ENCODE measurements around the gene THEM4.
"Not testable (repeated sequence)": the region's sequence is repeated elsewhere in the genome, so short reads cannot be mapped to it uniquely, and the experiment has no call there.

Gene THEM4

GRCh38 chr1:151924691-151925587 is 15.6 kb upstream of the THEM4 start:
- DNase-seq: no peak

- no peak for DNase-seq
Measured at GRCh38 chr1:151923422-151923821, 14.1 kb upstream of the THEM4 start.

- no peak for DNase-seq
Measured at GRCh38 chr1:151920149-151920548, 10.8 kb upstream of the THEM4 start.

GRCh38 chr1:151918819-151919610 is 9.7 kb upstream of the THEM4 start:
- DNase-seq: no peak

GRCh38 chr1:151918156-151918555 is 8.8 kb upstream of the THEM4 start:
- DNase-seq: no peak

- no peak for DNase-seq
Measured at GRCh38 chr1:151916726-151917370, 7.5 kb upstream of the THEM4 start.

- DNase-seq: no peak
Measured at GRCh38 chr1:151915061-151915686, 5.9 kb upstream of the THEM4 start.

- no peak for DNase-seq
Measured at GRCh38 chr1:151914076-151914475, 4.8 kb upstream of the THEM4 start.

GRCh38 chr1:151912973-151913372 is 3.7 kb upstream of the THEM4 start:
- no peak for DNase-seq

- DNase-seq: no peak
Measured at GRCh38 chr1:151908228-151908691, 1.1 kb downstream of the THEM4 start.

GRCh38 chr1:151907363-151908139 is 1.8 kb downstream of the THEM4 start:
- DNase-seq: no peak

GRCh38 chr1:151906324-151906645 is 3.0 kb downstream of the THEM4 start:
- not testable (repeated sequence) for DNase-seq

- not testable (repeated sequence) for DNase-seq
Measured at GRCh38 chr1:151905443-151906323, 3.6 kb downstream of the THEM4 start.

- DNase-seq: no peak
Measured at GRCh38 chr1:151905070-151905442, 4.3 kb downstream of the THEM4 start.

GRCh38 chr1:151902858-151903257 is 6.5 kb downstream of the THEM4 start:
- no peak for DNase-seq

- not testable (repeated sequence) for DNase-seq
Measured at GRCh38 chr1:151900804-151901203, 8.5 kb downstream of the THEM4 start.

GRCh38 chr1:151898519-151898991 is 10.8 kb downstream of the THEM4 start:
- DNase-seq: no peak

- no peak for DNase-seq
Measured at GRCh38 chr1:151897991-151898431, 11.3 kb downstream of the THEM4 start.

GRCh38 chr1:151893176-151893924 is 16.0 kb downstream of the THEM4 start:
- no peak for DNase-seq

GRCh38 chr1:151892190-151892589 is 17.1 kb downstream of the THEM4 start:
- no peak for DNase-seq

Measured in DMS79 treated with DMSO at 0.1 percent for 48 hours (cell line).